Astrocyte of the spinal cord (primary cell): ENCODE data around the gene ETV4.

Experiments used
- DNase-seq: peaks from one replicate; pipeline ENCODE4 v3.0.0; 2011; ENCODE audit warnings: low read depth, low spot score
- H3K4me3 ChIP-seq: 2 replicates; pipeline ENCODE4 v1.5.1; 2011; ENCODE audit warnings: low read depth, mild to moderate bottlenecking, low read length, moderate library complexity
- CTCF ChIP-seq: IDR thresholded peaks from 2 replicates; pipeline ENCODE4 v1.5.1; 2012; ENCODE audit warnings: low read depth, mild to moderate bottlenecking, low read length, inconsistent platforms
- in situ Hi-C: cut with HindIII; loops from 2 replicates; pipeline ENCODE4 v1.10.0; 2017; ENCODE audit warnings: low sequenced_read_pairs

The ETV4 gene

GRCh38 chr17:43530288-43531081, 15.7 kb downstream of the ETV4 start:
- peak; percentile 97 for DNase-seq
- in situ Hi-C loops, result no loop called here
- no peak for TF ChIP-seq CTCF
- no peak overlapping the region for H3K4me3 ChIP-seq

- no peak overlapping the region for H3K4me3 ChIP-seq
- in situ Hi-C loops, result no loop called here
- DNase-seq, result no peak
- TF ChIP-seq CTCF, result no peak
These were observed 16.2 kb downstream of the ETV4 start for GRCh38 chr17:43529947-43530287.

GRCh38 chr17:43528988-43529814, 16.9 kb downstream of the ETV4 start:
- TF ChIP-seq CTCF, result no peak
- H3K4me3 ChIP-seq, result no peak overlapping the region
- in situ Hi-C loops, result no loop called here
- no peak for DNase-seq

GRCh38 chr17:43528319-43528987, 17.7 kb downstream of the ETV4 start:
- no peak for DNase-seq
- TF ChIP-seq CTCF, result no peak
- no peak overlapping the region for H3K4me3 ChIP-seq
- in situ Hi-C loops, result no loop called here

GRCh38 chr17:43526886-43527648, 19.1 kb downstream of the ETV4 start:
- in situ Hi-C loops, result no loop called here
- H3K4me3 ChIP-seq, result no peak overlapping the region
- DNase-seq, result no peak
- TF ChIP-seq CTCF, result no peak
